ENCODE results near the gene FRMD4A. TPM values are rescaled to one million over a fixed set of nuclear protein-coding genes. Genes with fewer than 3 reads are reported as not detected.

The FRMD4A gene
- total RNA-seq, 2 donors from 2014 or later = 0.35 to 0.50 TPM

DNA sequence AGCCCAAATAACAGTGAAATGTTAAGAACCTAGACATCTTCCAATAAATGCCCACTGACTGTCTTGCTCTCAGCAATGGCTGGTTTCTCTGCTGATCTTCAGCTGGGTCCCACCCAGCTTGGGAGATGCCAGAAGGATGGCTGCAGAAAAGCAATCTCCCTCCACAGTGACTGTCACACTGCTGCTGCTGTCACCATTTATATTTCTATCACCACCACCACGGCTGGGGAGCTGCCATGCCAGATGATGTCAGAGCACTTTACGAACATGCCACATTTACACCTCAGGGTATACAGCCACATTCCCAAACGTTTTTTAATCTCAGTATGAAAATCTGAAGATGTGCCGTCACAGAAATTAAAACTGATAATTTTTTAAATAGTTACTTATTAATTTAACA, 29.8 kb upstream of the FRMD4A start:
- H3K9me3 Mint-ChIP-seq = no peaks in the 10 kb centered on the region

DNA sequence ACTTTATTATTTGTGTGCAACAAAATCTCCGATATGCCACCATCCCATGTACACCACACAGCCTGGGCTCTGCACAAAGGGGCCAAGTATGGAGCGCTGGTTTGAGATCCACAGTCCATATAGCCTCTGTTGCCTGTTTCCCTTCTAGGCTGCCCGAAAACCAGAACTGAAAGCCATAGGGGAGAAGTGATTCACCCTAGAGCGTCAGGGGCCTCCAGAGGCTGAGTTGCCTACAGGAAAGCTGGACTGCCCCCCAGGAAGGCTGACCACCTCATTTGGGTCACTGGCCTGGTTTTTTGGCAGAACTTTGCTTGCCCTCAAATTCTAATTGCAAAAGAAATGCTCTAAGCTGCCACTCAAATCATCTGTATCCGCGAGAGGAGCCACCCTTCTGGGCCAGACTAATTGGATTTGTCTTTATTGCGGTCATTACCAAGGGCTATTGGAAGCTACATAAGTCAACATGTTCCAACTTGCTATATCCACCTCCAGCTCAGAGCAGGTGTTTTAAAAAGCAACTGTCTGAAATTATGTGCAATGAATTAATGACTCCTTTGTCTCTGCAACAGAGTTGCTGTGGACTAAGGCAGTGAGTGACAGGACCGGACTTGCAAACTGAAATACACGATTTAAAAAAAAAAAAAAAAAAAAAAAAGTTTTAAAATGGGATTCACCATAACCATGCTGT, 28.3 kb upstream of the FRMD4A start:
- no peak for DNase-seq
- Mint-ChIP-seq H3K4me1 (ENCODE audit: low read depth) (peaks cover 7% of the 10 kb centered on the region), H3K27ac (no peak overlapping the region), H3K36me3 (ENCODE audit: insufficient read depth in 2 of 2) (no peaks in the 10 kb centered on the region), H3K9me3 (no peaks in the 10 kb centered on the region), H3K27me3 (ENCODE audit: low read depth) (peaks cover 38% of the 10 kb centered on the region), H3K4me3 (no peak overlapping the region)
- no peak for ATAC-seq (replicated peaks in 1 of 2)

More for the DNA sequence above, 29.8 kb upstream of the FRMD4A start:
- no peak for ATAC-seq (replicated peaks in 1 of 2)
- H3K27ac Mint-ChIP-seq = no peak overlapping the region
- H3K36me3 Mint-ChIP-seq (ENCODE audit: insufficient read depth in 2 of 2) = no peaks in the 10 kb centered on the region
- H3K4me1 Mint-ChIP-seq (ENCODE audit: low read depth) = peaks cover 7% of the 10 kb centered on the region
- peaks cover 29% of the 10 kb centered on the region for H3K27me3 Mint-ChIP-seq (ENCODE audit: low read depth)
- no peak overlapping the region for H3K4me3 Mint-ChIP-seq
- DNase-seq = no peak

DNA sequence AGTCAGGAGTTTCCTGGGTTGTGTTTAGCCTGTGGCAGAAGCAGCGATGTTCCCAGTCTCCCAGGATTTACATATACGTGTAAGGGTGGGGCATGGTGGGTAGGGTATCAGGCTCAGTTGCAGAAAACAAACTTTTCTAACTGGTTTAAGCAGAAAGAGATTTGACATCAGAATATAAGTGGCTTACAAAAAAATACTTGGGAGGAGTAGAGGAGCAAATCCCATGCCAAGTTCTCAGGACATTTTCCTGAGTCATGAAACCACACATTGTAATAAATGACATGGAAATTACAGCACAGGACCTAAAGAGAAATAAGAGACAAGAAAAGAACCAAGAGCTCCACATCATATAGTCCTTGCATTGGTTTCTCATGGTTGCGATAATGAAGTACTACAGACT, 26.2 kb upstream of the FRMD4A start:
- Mint-ChIP-seq H3K27ac (no peak overlapping the region), H3K4me3 (no peak overlapping the region), H3K9me3 (no peaks in the 10 kb centered on the region), H3K4me1 (ENCODE audit: low read depth) (peaks cover 2% of the 10 kb centered on the region), H3K27me3 (ENCODE audit: low read depth) (peaks cover 36% of the 10 kb centered on the region), H3K36me3 (ENCODE audit: insufficient read depth in 2 of 2) (no peaks in the 10 kb centered on the region)
- no peak for ATAC-seq (replicated peaks in 1 of 2)
- DNase-seq = no peak

DNA sequence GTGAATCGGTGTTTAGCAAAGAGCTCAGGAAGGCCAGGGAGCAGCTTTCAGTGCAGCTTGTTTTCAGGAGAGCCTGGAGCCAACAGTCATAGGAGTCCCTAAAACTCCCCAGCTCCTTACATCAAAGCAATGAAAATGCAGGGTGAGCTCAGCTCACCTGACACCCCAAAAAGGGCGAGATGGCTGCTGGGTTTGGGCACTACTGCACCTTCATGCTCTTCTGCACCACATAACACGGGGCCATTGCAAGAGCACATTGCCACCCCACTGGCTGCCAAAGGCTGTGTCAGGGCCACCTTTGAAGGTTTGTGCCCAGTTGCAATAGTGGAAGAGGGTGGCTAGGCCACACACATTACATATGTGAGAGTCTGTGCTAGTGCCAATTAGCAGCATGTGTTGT, 25.0 kb upstream of the FRMD4A start:
- no peak overlapping the region for H3K4me3 Mint-ChIP-seq
- no peaks in the 10 kb centered on the region for H3K36me3 Mint-ChIP-seq (ENCODE audit: insufficient read depth in 2 of 2)
- H3K27ac Mint-ChIP-seq = no peak overlapping the region
- DNase-seq = no peak
- H3K4me1 Mint-ChIP-seq (ENCODE audit: low read depth) = no peaks in the 10 kb centered on the region
- peaks cover 27% of the 10 kb centered on the region for H3K27me3 Mint-ChIP-seq (ENCODE audit: low read depth)
- H3K9me3 Mint-ChIP-seq = no peaks in the 10 kb centered on the region
- no peak for ATAC-seq (replicated peaks in 1 of 2)

DNA sequence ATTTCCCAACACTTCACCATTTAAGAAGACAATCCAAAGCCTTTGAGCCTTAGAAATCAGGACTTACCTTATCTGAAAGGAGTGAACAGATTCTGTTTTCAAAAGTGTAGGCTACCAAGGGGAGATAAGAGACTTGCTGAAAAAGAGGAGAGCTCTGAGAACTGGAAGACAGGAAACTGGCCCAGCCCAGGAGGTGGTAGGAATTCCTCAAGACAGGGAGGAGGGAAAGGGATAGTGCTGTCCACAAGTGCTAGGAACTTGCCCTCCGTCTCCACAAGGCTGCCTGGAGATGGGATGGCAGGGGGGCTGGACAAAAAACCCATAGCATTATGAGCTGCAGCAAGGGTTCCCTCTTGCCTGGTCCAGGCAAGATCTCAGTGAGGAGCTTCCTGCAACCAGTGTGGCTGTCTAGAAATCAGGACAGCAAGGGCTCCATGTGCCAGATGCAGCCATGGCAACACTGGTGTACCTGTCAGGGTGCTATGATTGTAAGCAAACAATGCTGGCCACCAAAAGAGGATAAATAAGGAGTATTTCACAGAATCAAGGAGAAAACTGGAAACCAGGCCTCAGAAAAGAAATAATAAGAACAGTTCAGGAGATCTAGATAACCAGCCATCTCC, 22.7 kb upstream of the FRMD4A start:
- Mint-ChIP-seq H3K27me3 (ENCODE audit: low read depth) (peaks cover 43% of the 10 kb centered on the region), H3K36me3 (ENCODE audit: insufficient read depth in 2 of 2) (no peaks in the 10 kb centered on the region), H3K4me3 (no peak overlapping the region), H3K4me1 (ENCODE audit: low read depth) (no peaks in the 10 kb centered on the region), H3K9me3 (no peaks in the 10 kb centered on the region), H3K27ac (no peak overlapping the region)
- ATAC-seq (replicated peaks in 1 of 2) (no peak), DNase-seq (no peak)

DNA sequence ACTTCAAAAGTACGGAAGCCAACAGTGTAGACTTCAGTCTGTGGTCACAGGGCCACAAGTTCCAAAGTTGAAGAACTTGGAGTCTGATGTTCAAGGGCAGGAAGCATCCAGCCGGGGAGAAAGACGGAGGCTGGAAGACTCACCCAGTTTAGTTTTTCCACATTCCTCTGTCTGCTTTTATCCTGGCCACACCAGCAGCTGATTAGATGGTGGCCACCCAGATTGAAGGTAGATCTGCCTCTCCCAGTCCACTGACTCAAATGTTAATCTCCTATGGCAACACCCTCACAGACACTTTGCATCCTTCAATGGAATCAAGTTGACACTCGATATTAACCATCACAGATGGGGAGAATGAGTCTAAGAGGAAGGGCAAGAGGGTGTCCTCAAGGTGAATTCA, 19.3 kb upstream of the FRMD4A start:
- no peak overlapping the region for H3K27ac Mint-ChIP-seq
- no peak for ATAC-seq (replicated peaks in 1 of 2)
- peaks cover 34% of the 10 kb centered on the region for H3K27me3 Mint-ChIP-seq (ENCODE audit: low read depth)
- H3K36me3 Mint-ChIP-seq (ENCODE audit: insufficient read depth in 2 of 2) = no peaks in the 10 kb centered on the region
- no peak overlapping the region for H3K4me3 Mint-ChIP-seq
- no peaks in the 10 kb centered on the region for H3K9me3 Mint-ChIP-seq
- DNase-seq = no peak
- H3K4me1 Mint-ChIP-seq (ENCODE audit: low read depth) = no peaks in the 10 kb centered on the region

DNA sequence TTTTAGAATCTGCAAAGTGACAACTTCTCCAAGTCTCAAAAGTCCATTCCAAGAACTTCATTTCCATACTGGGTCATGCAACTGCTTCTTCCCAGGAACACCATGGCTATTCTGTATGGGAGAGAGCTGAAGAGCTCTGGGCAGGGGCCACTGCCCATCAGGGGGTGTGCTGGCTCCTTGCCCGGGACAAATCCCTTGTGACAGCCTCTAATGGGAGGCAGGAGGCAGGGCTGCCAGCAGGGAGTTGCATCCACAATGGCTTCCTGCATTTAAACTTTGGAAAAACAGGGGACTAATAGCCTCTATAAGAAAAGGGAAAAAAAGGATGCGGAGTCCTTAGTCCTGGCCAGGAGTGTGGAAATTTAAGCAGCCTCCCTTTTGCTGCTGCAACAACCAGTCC, 18.4 kb upstream of the FRMD4A start:
- Mint-ChIP-seq H3K4me3 (no peak overlapping the region), H3K9me3 (no peaks in the 10 kb centered on the region), H3K27me3 (ENCODE audit: low read depth) (peaks cover 33% of the 10 kb centered on the region), H3K4me1 (ENCODE audit: low read depth) (no peaks in the 10 kb centered on the region), H3K27ac (no peak overlapping the region), H3K36me3 (ENCODE audit: insufficient read depth in 2 of 2) (no peaks in the 10 kb centered on the region)
- no peak for DNase-seq
- no peak for ATAC-seq (replicated peaks in 1 of 2)

DNA sequence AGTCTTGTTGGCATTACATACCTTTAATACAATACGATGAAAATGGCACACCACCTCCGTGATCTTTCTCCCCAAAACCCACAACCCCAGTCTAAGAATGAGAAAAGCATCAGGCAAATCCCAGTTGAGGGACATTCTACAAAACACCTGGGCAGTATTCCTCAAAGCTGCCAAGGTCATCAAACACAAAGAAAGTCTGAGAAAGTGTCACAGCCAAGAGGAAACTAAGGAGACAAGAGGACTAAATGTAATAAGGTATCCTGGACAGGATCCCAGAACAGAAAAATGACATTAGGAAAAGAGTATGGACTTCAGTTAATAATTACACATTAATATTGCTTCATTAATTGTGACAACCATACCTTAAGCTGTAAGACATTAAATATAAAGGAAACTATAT, 14.5 kb upstream of the FRMD4A start:
- Mint-ChIP-seq H3K4me3 (no peak overlapping the region), H3K27ac (no peak overlapping the region), H3K4me1 (ENCODE audit: low read depth) (peaks cover 5% of the 10 kb centered on the region), H3K9me3 (no peaks in the 10 kb centered on the region), H3K36me3 (ENCODE audit: insufficient read depth in 2 of 2) (no peaks in the 10 kb centered on the region), H3K27me3 (ENCODE audit: low read depth) (peaks cover 51% of the 10 kb centered on the region)
- ATAC-seq (replicated peaks in 1 of 2) = no peak
- no peak for DNase-seq

DNA sequence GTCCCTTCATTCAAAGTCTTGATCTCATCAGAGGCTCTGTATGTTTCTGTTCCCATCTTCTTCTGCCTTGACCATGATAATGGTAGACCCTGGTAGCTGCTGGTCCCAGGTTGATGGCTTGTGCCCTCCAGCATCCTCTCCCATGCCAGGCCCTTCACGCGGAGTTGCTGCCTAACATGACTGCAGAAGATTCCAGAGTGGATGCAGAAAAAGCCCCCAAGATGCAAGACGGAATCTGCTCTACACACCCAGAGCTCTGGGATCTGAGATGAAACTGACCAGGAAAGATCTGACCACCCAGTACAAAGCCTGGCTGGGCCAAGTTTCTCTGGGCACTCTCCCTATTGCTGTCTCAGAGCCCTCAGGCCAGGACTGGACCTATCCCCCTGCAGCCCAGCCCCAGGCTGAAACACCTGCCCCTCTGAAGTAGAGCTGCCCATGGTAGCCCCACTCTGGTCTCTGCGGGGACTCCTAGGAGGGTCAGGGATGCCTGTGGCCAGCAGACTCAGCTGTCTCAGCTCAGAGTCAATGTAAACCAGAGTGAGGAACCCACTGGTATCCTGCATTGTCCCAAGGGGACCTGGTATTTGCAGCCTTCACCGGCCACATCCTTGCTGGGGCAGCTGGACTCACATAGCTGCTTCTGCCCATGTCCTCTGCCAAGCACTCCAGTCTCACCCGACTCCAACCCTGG, 9.5 kb upstream of the FRMD4A start:
- H3K27me3 Mint-ChIP-seq (ENCODE audit: low read depth) = peaks cover 45% of the 10 kb centered on the region
- H3K9me3 Mint-ChIP-seq = no peaks in the 10 kb centered on the region
- H3K27ac Mint-ChIP-seq = no peak overlapping the region
- no peak for ATAC-seq (replicated peaks in 1 of 2)
- H3K4me1 Mint-ChIP-seq (ENCODE audit: low read depth) = peaks cover 5% of the 10 kb centered on the region
- H3K4me3 Mint-ChIP-seq = no peak overlapping the region
- DNase-seq = no peak
- no peaks in the 10 kb centered on the region for H3K36me3 Mint-ChIP-seq (ENCODE audit: insufficient read depth in 2 of 2)

DNA sequence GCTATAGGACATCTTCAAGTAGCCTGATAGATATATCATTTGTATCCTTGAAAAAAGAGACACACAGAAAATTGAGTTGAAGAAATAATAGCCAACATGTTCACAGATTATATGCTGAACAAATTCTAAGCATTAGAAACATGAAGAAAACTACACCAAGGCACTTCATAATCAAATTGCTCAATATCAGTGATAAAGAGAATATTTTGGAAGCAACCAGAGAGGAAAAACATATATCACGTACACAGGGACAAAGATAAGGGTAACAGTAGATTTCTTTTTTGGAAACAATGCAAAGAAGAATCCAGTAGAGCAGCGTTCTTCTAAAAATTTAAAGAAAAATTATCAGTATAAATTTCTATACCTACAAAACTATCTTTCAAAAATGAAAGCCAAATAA, 6.0 kb upstream of the FRMD4A start:
- no peak for ATAC-seq (replicated peaks in 1 of 2)
- peaks cover 47% of the 10 kb centered on the region for H3K27me3 Mint-ChIP-seq (ENCODE audit: low read depth)
- no peaks in the 10 kb centered on the region for H3K36me3 Mint-ChIP-seq (ENCODE audit: insufficient read depth in 2 of 2)
- no peak overlapping the region for H3K27ac Mint-ChIP-seq
- H3K9me3 Mint-ChIP-seq = no peaks in the 10 kb centered on the region
- H3K4me1 Mint-ChIP-seq (ENCODE audit: low read depth) = no peaks in the 10 kb centered on the region
- DNase-seq = no peak
- no peak overlapping the region for H3K4me3 Mint-ChIP-seq

DNA sequence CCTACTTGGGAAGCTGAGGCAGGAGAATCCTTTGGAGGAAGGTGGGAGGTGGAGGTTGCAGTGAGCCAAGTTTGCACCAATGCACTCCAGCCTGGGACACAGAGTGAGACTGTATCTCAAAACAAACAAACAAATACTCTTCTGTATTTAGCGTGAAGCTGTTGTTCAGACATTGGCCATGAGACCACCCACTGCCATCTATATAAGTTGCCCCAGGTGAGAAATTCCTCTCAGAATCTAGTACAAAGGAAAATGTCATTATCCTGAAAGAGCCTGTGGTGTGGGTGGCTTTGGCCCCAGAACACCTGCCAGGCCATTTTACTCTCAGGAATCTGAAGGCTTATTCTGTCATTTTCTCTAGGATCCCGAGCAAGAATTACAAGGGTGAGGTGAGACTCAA, 4.0 kb upstream of the FRMD4A start:
- Mint-ChIP-seq H3K9me3 (no peaks in the 10 kb centered on the region), H3K4me3 (no peak overlapping the region), H3K4me1 (ENCODE audit: low read depth) (no peaks in the 10 kb centered on the region), H3K36me3 (ENCODE audit: insufficient read depth in 2 of 2) (no peaks in the 10 kb centered on the region), H3K27ac (no peak overlapping the region), H3K27me3 (ENCODE audit: low read depth) (peaks cover 43% of the 10 kb centered on the region)
- no peak for DNase-seq
- ATAC-seq (replicated peaks in 1 of 2) = no peak

DNA sequence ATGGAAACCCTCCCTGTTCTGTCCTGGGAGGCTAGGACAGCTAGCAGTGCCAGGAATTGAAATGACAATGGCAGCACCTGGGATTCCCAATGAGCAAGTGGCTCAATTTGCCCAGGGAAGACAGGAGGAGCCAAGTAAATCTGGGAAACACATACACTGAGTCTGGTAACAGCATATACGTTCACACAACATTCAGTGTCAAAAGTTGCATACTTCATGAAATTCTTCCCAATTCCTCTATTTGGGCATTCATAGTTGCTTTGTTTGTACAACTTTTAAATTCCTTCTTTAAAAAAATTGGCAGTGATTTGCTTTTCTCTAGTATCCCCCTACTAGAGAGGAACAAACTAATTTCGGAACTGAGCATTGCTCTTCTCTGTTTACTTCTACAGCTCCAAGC, 2.9 kb upstream of the FRMD4A start:
- no peaks in the 10 kb centered on the region for H3K9me3 Mint-ChIP-seq
- no peaks in the 10 kb centered on the region for H3K36me3 Mint-ChIP-seq (ENCODE audit: insufficient read depth in 2 of 2)
- H3K27ac Mint-ChIP-seq = no peak overlapping the region
- ATAC-seq (replicated peaks in 1 of 2) (no peak), DNase-seq (no peak)
- no peak overlapping the region for H3K4me3 Mint-ChIP-seq
- H3K27me3 Mint-ChIP-seq (ENCODE audit: low read depth) = peaks cover 52% of the 10 kb centered on the region
- H3K4me1 Mint-ChIP-seq (ENCODE audit: low read depth) = no peaks in the 10 kb centered on the region

DNA sequence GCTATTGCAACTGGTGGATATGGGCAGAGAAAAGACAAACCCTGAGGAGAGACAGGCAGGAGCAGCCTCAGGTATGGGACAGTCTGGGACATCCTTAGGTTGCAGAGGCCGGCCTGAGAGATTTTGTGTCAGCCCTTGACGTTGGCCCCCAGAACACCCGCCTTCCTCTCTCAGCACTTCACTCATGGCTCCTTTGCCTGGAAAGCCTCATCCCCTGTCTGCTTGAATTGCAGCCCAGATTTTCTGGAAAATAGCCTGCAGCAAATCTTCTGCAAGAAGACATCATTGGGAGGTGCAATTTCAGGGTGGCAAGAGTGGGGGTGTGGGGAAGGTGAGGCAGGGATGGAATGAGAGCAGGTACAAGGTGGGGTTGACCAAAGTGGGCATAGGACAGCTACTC, 2.2 kb upstream of the FRMD4A start:
- H3K27me3 Mint-ChIP-seq (ENCODE audit: low read depth) = peaks cover 56% of the 10 kb centered on the region
- ATAC-seq (replicated peaks in 1 of 2) (no peak), DNase-seq (no peak)
- H3K9me3 Mint-ChIP-seq = no peaks in the 10 kb centered on the region
- no peaks in the 10 kb centered on the region for H3K36me3 Mint-ChIP-seq (ENCODE audit: insufficient read depth in 2 of 2)
- no peak overlapping the region for H3K4me3 Mint-ChIP-seq
- no peaks in the 10 kb centered on the region for H3K4me1 Mint-ChIP-seq (ENCODE audit: low read depth)
- no peak overlapping the region for H3K27ac Mint-ChIP-seq
